GM10266 (cell line): ENCODE results near the gene KLK14.

Source experiments
- DNase-seq: peaks from one replicate; pipeline ENCODE4 v3.0.0; 2012; ENCODE audit errors: extremely low spot score
- TF ChIP-seq, protein P1 (sequence below): IDR thresholded peaks from 2 replicates; pipeline ENCODE4 v1.5.1; 2012; ENCODE audit warnings: mild to moderate bottlenecking, low read depth; ENCODE audit not compliant: control insufficient read depth, insufficient read depth; ENCODE audit errors: missing control alignments

Gene KLK14

DNA sequence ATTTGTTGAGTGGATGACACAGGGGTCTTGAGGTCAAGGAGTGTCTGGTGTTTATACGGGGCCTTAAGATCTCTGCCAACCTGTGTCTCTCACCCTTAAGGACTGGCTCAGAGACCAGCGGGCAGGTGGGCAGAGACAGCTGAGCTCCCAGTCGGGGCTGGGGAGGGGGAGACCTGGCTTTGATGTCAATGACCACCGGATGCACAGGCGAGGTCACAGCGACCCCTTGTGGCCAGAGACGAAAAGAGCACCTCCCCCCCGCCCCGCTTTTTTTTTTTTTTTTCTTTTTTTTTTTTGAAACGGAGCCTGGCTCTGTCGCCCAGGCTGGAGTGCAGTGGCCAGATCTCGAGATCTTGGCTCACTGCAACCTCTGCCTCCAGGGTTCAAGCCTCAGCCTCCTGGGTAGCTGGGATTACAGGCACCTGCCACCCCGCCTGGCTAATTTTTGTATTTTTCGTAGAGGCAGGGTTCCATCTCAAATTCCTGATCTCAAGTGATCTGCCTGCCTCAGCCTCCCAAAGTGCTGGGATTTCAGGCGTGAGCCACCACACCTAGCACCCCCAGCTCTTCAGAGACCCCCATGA, 12.1 kb upstream of the KLK14 start:
- peak; percentile 74 for DNase-seq
- TF ChIP-seq, protein P1, sequence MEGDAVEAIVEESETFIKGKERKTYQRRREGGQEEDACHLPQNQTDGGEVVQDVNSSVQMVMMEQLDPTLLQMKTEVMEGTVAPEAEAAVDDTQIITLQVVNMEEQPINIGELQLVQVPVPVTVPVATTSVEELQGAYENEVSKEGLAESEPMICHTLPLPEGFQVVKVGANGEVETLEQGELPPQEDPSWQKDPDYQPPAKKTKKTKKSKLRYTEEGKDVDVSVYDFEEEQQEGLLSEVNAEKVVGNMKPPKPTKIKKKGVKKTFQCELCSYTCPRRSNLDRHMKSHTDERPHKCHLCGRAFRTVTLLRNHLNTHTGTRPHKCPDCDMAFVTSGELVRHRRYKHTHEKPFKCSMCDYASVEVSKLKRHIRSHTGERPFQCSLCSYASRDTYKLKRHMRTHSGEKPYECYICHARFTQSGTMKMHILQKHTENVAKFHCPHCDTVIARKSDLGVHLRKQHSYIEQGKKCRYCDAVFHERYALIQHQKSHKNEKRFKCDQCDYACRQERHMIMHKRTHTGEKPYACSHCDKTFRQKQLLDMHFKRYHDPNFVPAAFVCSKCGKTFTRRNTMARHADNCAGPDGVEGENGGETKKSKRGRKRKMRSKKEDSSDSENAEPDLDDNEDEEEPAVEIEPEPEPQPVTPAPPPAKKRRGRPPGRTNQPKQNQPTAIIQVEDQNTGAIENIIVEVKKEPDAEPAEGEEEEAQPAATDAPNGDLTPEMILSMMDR: peak; percentile 60

DNA sequence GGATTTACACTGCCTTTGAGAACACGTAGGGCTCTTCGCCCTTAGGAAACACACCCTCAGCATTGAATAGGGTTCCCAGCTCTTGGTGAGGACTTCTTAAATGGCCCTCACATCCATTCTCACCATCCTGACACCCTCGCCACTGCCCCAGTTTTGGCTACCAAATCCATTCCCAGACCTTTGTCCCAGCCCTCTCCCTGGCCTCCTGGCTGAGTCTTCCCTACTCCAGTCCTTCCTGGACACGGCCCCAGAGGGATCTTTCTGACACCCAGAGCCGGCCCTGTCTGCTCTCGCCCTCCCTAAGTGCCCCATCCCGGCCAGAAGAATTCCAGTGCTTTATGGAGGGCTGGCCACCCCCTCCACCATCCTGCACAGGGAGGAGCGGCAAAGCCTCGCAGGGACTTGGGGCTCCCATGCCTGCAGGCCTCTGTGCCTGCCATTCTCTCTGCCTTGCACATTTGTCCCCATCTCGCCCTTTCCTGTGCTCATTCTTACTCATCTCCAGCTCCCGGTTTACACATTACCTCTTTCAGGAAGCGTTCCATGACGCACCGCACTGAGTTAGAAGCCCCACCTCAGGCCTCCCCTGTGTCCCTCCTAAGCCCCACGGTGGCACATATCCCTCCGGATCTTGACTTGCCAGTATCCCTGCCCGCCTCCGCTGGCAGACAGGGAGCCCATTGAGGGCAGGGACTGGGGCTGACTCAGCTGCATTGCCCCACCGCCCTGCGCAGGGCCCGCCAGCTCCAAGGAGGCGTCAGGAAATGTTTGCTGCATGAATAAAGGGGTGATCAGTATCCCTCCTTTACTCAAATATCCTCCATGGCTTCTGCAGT, 11.0 kb upstream of the KLK14 start:
- TF ChIP-seq, protein P1: no peak
- no peak for DNase-seq

DNA sequence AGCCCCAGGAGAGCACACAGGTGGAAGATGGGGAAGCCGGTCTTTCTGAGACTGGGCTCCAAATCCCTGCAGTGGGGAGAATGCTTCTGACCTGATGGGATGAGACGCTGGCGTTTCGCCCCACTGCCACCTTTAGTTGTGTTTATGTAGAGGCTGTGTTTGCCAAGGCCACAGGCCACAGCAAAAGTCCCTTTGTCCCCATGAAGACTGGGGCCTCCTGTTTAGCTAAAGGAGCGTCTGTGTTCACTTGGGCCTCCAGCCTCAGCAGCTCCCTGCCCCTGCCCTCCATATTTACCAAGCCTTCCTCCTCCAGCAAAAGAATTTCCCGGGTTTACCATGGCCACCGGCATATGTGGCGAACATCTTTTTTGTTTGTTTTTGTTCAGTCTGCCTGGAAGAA, 10.4 kb upstream of the KLK14 start:
- TF ChIP-seq, protein P1: no peak
- no peak for DNase-seq

DNA sequence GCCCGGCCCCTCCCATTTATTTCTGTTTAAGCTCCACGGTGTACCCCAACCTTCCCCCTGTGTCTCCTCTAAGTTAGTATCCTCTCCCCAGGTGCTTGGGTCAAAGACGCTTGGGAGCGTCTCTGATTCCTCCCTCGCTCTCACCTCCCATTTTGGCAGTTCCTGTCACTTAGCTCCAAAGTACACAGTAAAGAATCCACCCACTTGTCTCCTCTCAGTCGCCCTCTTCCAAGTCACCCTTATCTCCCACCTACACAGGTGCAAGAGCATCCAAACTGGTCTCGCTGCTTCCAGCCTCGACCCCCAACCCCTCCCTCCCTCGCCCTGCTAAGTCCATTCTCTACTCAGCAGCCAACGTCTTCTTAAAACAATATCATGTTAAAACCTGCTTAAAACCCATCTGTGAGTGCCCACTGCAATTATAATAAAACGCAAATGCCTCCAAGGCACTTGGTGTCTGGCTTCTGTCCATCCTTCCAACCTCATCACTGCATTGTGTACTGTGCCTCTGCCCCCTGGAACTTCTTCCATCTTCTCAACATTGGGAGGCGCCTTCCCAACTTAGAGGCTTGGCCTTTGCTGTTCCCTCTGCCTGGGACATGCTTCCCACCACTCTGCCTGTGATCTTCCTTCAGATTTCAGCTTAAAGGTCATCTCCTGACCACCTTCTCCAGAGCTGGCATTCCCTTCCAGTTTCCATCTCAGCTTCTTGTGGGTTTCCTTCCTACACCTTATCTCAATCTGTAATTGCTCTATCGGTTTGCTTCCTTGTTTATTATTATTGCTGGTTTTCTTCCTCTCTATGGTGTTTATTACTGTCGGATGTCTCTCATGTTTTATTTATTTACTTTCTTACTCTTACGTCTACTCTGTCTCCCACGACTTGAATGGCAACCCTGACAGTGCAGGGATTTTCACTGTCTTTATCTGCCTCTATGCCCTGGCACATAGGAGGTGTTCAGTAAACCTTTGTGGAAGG, 9.5 kb upstream of the KLK14 start:
- TF ChIP-seq, protein P1: no peak

DNA sequence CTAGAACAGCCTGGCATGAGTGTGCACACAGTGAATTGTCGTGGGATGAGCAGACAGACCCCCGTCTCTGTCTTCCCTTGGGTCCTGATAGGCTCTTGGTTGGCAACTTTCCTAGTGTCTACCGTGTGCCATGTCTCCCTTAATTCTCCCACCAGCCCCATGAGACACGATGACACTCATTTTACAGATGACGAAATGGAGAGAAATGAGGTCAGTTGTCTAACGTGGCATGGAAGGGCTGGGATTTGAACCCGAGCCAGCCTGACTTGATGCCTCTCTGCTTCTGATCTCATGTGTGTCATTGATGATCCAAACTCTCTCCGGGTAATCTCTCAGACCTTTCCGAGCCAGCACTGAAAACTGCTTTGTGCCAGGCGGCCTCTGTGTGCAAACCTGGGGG, 8.4 kb upstream of the KLK14 start:
- no peak for DNase-seq
- TF ChIP-seq, protein P1: no peak

More for the DNA sequence above, 9.5 kb upstream of the KLK14 start:
- DNase-seq: no peak

DNA sequence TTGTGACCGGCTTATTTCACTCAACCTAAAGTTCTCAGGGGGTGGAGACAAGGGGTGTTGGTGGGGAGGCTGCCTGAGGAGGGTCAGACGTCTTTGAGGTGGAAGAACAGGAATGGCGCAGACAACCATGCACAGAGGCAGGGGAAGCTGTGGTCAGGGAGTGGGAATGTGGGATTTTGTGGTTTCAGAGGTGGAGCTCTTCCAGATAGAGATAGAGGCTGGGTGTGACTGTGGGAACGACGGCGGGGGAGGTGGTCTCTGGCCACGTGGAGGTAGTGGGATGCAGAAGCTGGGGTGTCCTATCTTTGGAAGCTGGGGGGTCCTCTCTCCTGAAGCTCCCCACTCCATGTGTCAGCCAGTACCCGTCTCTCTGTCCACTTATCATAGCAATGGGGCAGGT, 7.8 kb upstream of the KLK14 start:
- no peak for DNase-seq
- TF ChIP-seq, protein P1: no peak
